Daoy (cell line): ENCODE results near the gene GALR3. TPM values are rescaled to one million over a fixed set of nuclear protein-coding genes. Genes with fewer than 3 reads are reported as not detected.

Experiments used
- DNase-seq: peaks from one replicate; pipeline ENCODE4 v3.0.0-alpha.2; 2015; ENCODE audit warnings: low read depth
- total RNA-seq: library from RNA; depleted of rRNA; stranded (reverse); fragments of >200 nt; shearing (Covaris generic); gene quantifications from 2 replicates; pipeline ENCODE4 v1.2.3, GENCODE V29; 2014

GALR3 gene
- total RNA-seq, 1 experiment from 2014 or later, result not detected

GRCh38 chr22:37803195-37803638 lies 20.0 kb upstream of the GALR3 start:
- DNase-seq, result no peak

- DNase-seq, result no peak
Observed at GRCh38 chr22:37803639-37804351, 19.4 kb upstream of the GALR3 start.

- no peak for DNase-seq
Observed at GRCh38 chr22:37804352-37804880, 18.8 kb upstream of the GALR3 start.

GRCh38 chr22:37804881-37805809 lies 18.0 kb upstream of the GALR3 start:
- DNase-seq, result peak; percentile 92

GRCh38 chr22:37805810-37806277 lies 17.3 kb upstream of the GALR3 start:
- DNase-seq, result no peak

GRCh38 chr22:37806409-37807333 lies 16.5 kb upstream of the GALR3 start:
- DNase-seq, result peak; percentile 52

- DNase-seq, result peak; percentile 98
Observed at GRCh38 chr22:37807410-37808293, 15.5 kb upstream of the GALR3 start, which contains the start of gene GCAT. GCAT (plus strand) TSS chr22:37807934; CDS start chr22:37807968, 34 bp downstream.

GRCh38 chr22:37808294-37808657 lies 14.9 kb upstream of the GALR3 start:
- DNase-seq, result no peak

- no peak for DNase-seq
Observed at GRCh38 chr22:37809672-37810333, 13.4 kb upstream of the GALR3 start.

- no peak for DNase-seq
Observed at GRCh38 chr22:37811867-37812266, 11.3 kb upstream of the GALR3 start.

GRCh38 chr22:37812869-37813678 lies 10.1 kb upstream of the GALR3 start:
- DNase-seq, result no peak

- no peak for DNase-seq
Observed at GRCh38 chr22:37815593-37815992, 7.6 kb upstream of the GALR3 start.

GRCh38 chr22:37816543-37817180 lies 6.5 kb upstream of the GALR3 start:
- no peak for DNase-seq

GRCh38 chr22:37817705-37818408 lies 5.3 kb upstream of the GALR3 start:
- DNase-seq, result peak; percentile 80

- peak; percentile 41 for DNase-seq
Observed at GRCh38 chr22:37818409-37819104, 4.6 kb upstream of the GALR3 start.

- DNase-seq, result no peak
Observed at GRCh38 chr22:37819105-37819433, 4.1 kb upstream of the GALR3 start.

- no peak for DNase-seq
Observed at GRCh38 chr22:37820350-37820749, 2.8 kb upstream of the GALR3 start.
